ENCODE measurements around the gene ANKRD12. TPM values are rescaled to one million over a fixed set of nuclear protein-coding genes. Genes with fewer than 3 reads are reported as not detected.

Gene ANKRD12
- total and polyA plus RNA-seq, 2 of the 4 experiments (the other 2 are of a cell fraction), result 2.6 to 12.9 TPM

GRCh38 chr18:9097349-9097748 lies 39.2 kb upstream of the ANKRD12 start:
- no peak overlapping the region for H2BK5ac ChIP-seq (ENCODE audit: low read depth, low read length, poor library complexity, severe bottlenecking)
- peaks cover 13% of the 10 kb centered on the region for H3K4me1 ChIP-seq (ENCODE audit: control insufficient read depth, insufficient read depth, low read length)
- H3K4me2 ChIP-seq (ENCODE audit: low read depth, low read length), result no peak overlapping the region
- no peak overlapping the region for H2AK9ac ChIP-seq (replicated peaks; ENCODE audit: low read depth, low read length, poor library complexity)
- no peak overlapping the region for H3K56ac ChIP-seq (ENCODE audit: extremely low read depth, insufficient read depth, low read length)
- H3K79me1 ChIP-seq (ENCODE audit: low read depth in 1 of 2, low read length in 2 of 2), result peaks cover 0 to 9% of the 10 kb centered on the region in 2 experiments; a peak in 1 of 4 replicates
- H3K18ac ChIP-seq (ENCODE audit: low read depth, low read length), result peak overlapping the region; percentile 7; the same call in 1 of the 2 replicates
- no peak overlapping the region for H3K4me3 ChIP-seq (ENCODE audit: insufficient read depth, low read depth, low read length)
- H2BK120ac ChIP-seq (ENCODE audit: low read depth, low read length), result peak overlapping the region; percentile 58; the same call in 1 of the 2 replicates
- H4K20me1 ChIP-seq (ENCODE audit: insufficient read depth, low read length), result no peaks in the 10 kb centered on the region
- POLR2A ChIA-PET (ENCODE audit: unreplicated experiment), result no interaction called here
- no CpG with 5 or more reads among the region's 2 CpGs for WGBS, 2 experiments (ENCODE audit: extremely low coverage in 2 of 2, insufficient read length in 1 of 2)
- no peak overlapping the region for H3K27ac ChIP-seq (ENCODE audit: insufficient read depth, low read length)
- H3K9me3 ChIP-seq (ENCODE audit: control insufficient read depth, insufficient read depth, low read length), result no peaks in the 10 kb centered on the region
- peak overlapping the region; percentile 94; the same call in 2 of the 3 replicates for H2BK15ac ChIP-seq (ENCODE audit: low read depth, low read length)
- H2BK20ac ChIP-seq (ENCODE audit: low read depth, low read length), result peak overlapping the region; percentile 64; the same call in 1 of the 2 replicates
- in situ Hi-C loops (cut with MboI; ENCODE audit: low sequenced_read_pairs) (no loop called here), dilution Hi-C loops (cut with HindIII; ENCODE audit: low sequenced_read_pairs, unreplicated experiment) (no loop called here), intact Hi-C loops (cut with micrococcal nuclease) (no loop called here)
- H3K9me1 ChIP-seq (ENCODE audit: insufficient read depth, low read length), result peaks cover 13% of the 10 kb centered on the region; the same call in 1 of the 2 replicates
- no peak overlapping the region for H3K9ac ChIP-seq (ENCODE audit: low read depth, low read length)
- TF ChIP-seq SMC3 (IDR thresholded peaks at IDR 0.05; ENCODE audit: low read depth, low read length) (no peak), MAZ (IDR thresholded peaks at IDR 0.05; ENCODE audit: borderline replicate concordance, low read depth, low read length) (no peak), USF2 (IDR thresholded peaks at IDR 0.05; ENCODE audit: low read depth, low read length) (no peak), CHD1 (IDR thresholded peaks at IDR 0.05; ENCODE audit: low read depth, low read length) (no peak), RAD21 (IDR thresholded peaks at IDR 0.05; ENCODE audit: low read length) (no peak), RFX5 (IDR thresholded peaks at IDR 0.05; ENCODE audit: low read depth, low read length) (no peak), MAFK (IDR thresholded peaks at IDR 0.05; ENCODE audit: low read depth, low read length) (no peak), CEBPB (IDR thresholded peaks at IDR 0.05; ENCODE audit: low read depth, low read length) (no peak), CTCF (conservative IDR thresholded peaks at IDR 0.05; ENCODE audit: low read depth, low read length) (no peak), MXI1 (IDR thresholded peaks at IDR 0.05; ENCODE audit: borderline replicate concordance, low read depth, low read length) (no peak), RCOR1 (IDR thresholded peaks at IDR 0.05; ENCODE audit: insufficient replicate concordance, low read length) (no peak), FOS (IDR thresholded peaks at IDR 0.05; ENCODE audit: low read depth, low read length) (no peak), NFE2L2 (IDR thresholded peaks at IDR 0.05; ENCODE audit: low read depth, low read length) (no peak), POLR2A (IDR thresholded peaks at IDR 0.05; ENCODE audit: low read depth, low read length) (no peak), ELK1 (IDR thresholded peaks at IDR 0.05; ENCODE audit: borderline replicate concordance, low read depth, low read length) (no peak)
- DNase-seq (no peak), ATAC-seq (ENCODE audit: low read depth) (no peak)
- H2AK5ac ChIP-seq (ENCODE audit: low read depth, low read length), result peak overlapping the region; percentile 76
- no peaks in the 10 kb centered on the region for H3K27me3 ChIP-seq (ENCODE audit: control insufficient read depth, insufficient read depth, low read length)
- no peak overlapping the region for H2AFZ ChIP-seq (replicated peaks; ENCODE audit: low read length, poor library complexity)
- CTCF ChIA-PET, result no interaction called here
- no peak overlapping the region; the same call in 1 of the 2 replicates for H4K5ac ChIP-seq (ENCODE audit: low read depth, low read length)
- H3K14ac ChIP-seq (replicated peaks; ENCODE audit: low read depth, low read length), result no peak overlapping the region
- H3K36me3 ChIP-seq (ENCODE audit: control insufficient read depth, insufficient read depth, low read length), result no peaks in the 10 kb centered on the region
- H3K23ac ChIP-seq (ENCODE audit: low read depth, low read length), result no peak overlapping the region
- BruUV-seq (replicated peaks), result no TSS peak
- H3K4ac ChIP-seq (ENCODE audit: low read depth, low read length), result peak overlapping the region; percentile 3; the same call in 1 of the 2 replicates
- H4K91ac ChIP-seq (ENCODE audit: insufficient read depth, low read depth, low read length), result peak overlapping the region; percentile 43; the same call in 1 of the 2 replicates
- peak overlapping the region; percentile 22 to 38; a peak in 2 of 4 replicates for H4K8ac ChIP-seq (ENCODE audit: low read depth in 2 of 2, low read length in 2 of 2)
